ENCODE data around the gene GCM1. TPM values are rescaled to one million over a fixed set of nuclear protein-coding genes. Genes with fewer than 3 reads are reported as not detected.

Gene GCM1
- total and polyA plus RNA-seq, 9 of the 15 experiments (the other 6 are each of a cell fraction or from before 2014, with no cell fraction given) = not detected

DNA sequence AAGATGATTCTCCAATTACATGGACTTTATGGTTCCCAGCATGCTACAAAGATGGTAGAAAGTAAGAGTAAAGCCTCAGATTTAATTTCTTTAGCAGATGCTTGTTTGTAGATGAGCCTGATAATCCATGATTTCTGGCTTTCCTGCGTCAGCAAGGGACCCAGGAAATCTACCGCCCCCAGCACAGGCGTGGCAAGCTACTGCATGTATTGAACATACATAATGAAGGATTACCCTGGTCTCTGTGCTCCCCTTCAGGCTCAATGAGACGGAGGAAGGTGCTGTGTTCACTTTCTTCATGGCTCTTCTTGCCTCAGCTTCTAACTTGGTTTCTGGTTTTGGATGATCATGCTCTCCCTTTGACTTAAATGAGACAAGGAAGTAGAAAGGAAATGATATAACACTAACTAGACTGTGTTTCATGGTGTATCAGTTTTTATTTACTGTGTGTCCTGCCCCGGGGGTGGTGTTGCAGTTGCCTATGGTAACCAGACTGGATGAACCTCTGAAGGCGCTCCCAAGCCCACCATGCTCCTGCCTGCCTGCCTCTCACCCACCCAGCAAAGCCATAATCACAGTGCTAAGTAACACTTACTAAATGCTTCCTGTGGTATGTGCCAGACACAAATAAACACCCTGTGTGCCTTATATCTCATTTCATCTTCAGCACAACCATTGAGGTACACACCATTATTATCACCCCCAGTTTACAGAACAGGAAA, 17.9 kb downstream of the GCM1 start:
- intact Hi-C loops (cut with micrococcal nuclease) (no loop called here), in situ Hi-C loops (cut with MboI) (no loop called here)
- FAIRE-seq (no peak), ATAC-seq (no peak), DNase-seq (ENCODE audit: extremely low read depth in 1 of 4, low spot score in 3 of 4) (no peak)
- POLR2A ChIA-PET = interaction anchor here (1.0 kb wide), 1 partner anchor 17 kb away, joined by 5 read pairs; no protein-coding TSS in a partner anchor
- no TSS peak for BruUV-seq (replicated peaks)
- CTCF ChIA-PET (ENCODE audit: low intra/inter-chr PET ratio) = no interaction called here
- WGBS (ENCODE audit: insufficient coverage, low coverage, missing lambda C conversion rate) = 2% methylated on average over 6 of the region's 6 CpGs
- Histone ChIP-seq H3K4me1 (replicated peaks in 1 of 2; ENCODE audit: control insufficient read depth in 2 of 2, insufficient read depth in 2 of 2, low read length in 2 of 2) (peaks cover 3 to 8% of the 10 kb centered on the region in 2 experiments; a peak in 2 of 5 replicates), H2AFZ (ENCODE audit: low read depth, low read length) (no peak overlapping the region), H3K4me3 (no peak overlapping the region), H3K9me1 (ENCODE audit: control insufficient read depth, insufficient read depth, low read length) (peaks cover 2% of the 10 kb centered on the region), H3K4me2 (ENCODE audit: insufficient read depth, low read length) (no peak overlapping the region), H3K36me3 (ENCODE audit: control insufficient read depth, insufficient read depth, low read length) (no peaks in the 10 kb centered on the region), H3K9ac (ENCODE audit: insufficient read depth in 1 of 2, low read depth in 2 of 2, low read length in 2 of 2) (no peak overlapping the region), H3K27ac (ENCODE audit: extremely low read depth, low read depth, low read length) (no peak overlapping the region), H3K27me3 (ENCODE audit: control insufficient read depth in 2 of 2, insufficient read depth in 2 of 2, low read length in 2 of 2) (peaks cover 15 to 42% of the 10 kb centered on the region in 2 experiments; a peak in 3 of 5 replicates), H3K9me3 (replicated peaks; ENCODE audit: control insufficient read depth, insufficient read depth, low read depth, low read length) (no peaks in the 10 kb centered on the region), H3K79me2 (ENCODE audit: control insufficient read depth, insufficient read depth, low read length) (no peaks in the 10 kb centered on the region), H4K20me1 (replicated peaks; ENCODE audit: control insufficient read depth, insufficient read depth, low read length) (0 out of 2 replicates have a peak, but pooled peaks cover 4% of the 10 kb centered on the region)
- TF ChIP-seq YBX1 (IDR thresholded peaks at IDR 0.05) (no peak), ASH1L (IDR thresholded peaks at IDR 0.05; ENCODE audit: borderline replicate concordance, low read depth, partially characterized antibody) (no peak)
- TF ChIP-seq, protein P1, sequence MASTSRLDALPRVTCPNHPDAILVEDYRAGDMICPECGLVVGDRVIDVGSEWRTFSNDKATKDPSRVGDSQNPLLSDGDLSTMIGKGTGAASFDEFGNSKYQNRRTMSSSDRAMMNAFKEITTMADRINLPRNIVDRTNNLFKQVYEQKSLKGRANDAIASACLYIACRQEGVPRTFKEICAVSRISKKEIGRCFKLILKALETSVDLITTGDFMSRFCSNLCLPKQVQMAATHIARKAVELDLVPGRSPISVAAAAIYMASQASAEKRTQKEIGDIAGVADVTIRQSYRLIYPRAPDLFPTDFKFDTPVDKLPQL (IDR thresholded peaks at IDR 0.05; ENCODE audit: extremely low read depth, insufficient read length) = no peak

DNA sequence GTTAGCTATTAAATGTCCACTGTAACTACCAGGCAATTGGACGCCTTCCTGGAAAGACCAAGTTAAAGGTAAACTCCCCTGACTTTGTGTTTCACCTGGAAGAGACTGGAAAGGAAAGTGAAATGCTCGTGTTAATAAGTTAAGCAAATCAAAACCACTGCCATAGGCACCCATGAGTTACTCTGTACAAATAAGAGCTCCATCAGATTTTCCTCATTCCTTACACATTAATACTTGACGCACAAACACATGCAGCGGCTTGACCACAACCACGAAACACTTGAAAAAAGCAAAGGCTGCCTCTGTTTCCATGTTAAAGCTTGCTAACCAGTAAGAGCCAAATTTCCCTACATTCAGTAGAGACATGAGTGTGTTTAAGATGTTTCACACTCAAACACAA, 19.8 kb downstream of the GCM1 start:
- intact Hi-C loops (cut with micrococcal nuclease) = no loop called here
- no peak overlapping the region for H3K4me3 ChIP-seq
- no peaks in the 10 kb centered on the region for H3K79me2 ChIP-seq (ENCODE audit: control insufficient read depth, insufficient read depth, low read length)
- in situ Hi-C loops (cut with MboI) = no loop called here
- H3K9me1 ChIP-seq (ENCODE audit: control insufficient read depth, insufficient read depth, low read length) = peaks cover 2% of the 10 kb centered on the region
- H3K9ac ChIP-seq (ENCODE audit: insufficient read depth in 1 of 2, low read depth in 2 of 2, low read length in 2 of 2) = no peak overlapping the region
- no peak overlapping the region for H3K27ac ChIP-seq (ENCODE audit: extremely low read depth, low read depth, low read length)
- H2AFZ ChIP-seq (ENCODE audit: low read depth, low read length) = no peak overlapping the region
- no TSS peak for BruUV-seq (replicated peaks)
- ATAC-seq = no peak
- FAIRE-seq = no peak
- 0 out of 2 replicates have a peak, but pooled peaks cover 4% of the 10 kb centered on the region for H4K20me1 ChIP-seq (replicated peaks; ENCODE audit: control insufficient read depth, insufficient read depth, low read length)
- ChIA-PET POLR2A (interaction anchor here (1.0 kb wide), 1 partner anchor 13 kb away, joined by 4 read pairs; no protein-coding TSS in a partner anchor), CTCF (ENCODE audit: low intra/inter-chr PET ratio) (no interaction called here)
- H3K36me3 ChIP-seq (ENCODE audit: control insufficient read depth, insufficient read depth, low read length) = no peaks in the 10 kb centered on the region
- 1% methylated on average over 5 of the region's 5 CpGs for WGBS (ENCODE audit: insufficient coverage, low coverage, missing lambda C conversion rate)
- DNase-seq (ENCODE audit: extremely low read depth in 1 of 4, low spot score in 3 of 4) = no peak
- H3K9me3 ChIP-seq (replicated peaks; ENCODE audit: control insufficient read depth, insufficient read depth, low read depth, low read length) = no peaks in the 10 kb centered on the region
- H3K4me1 ChIP-seq (replicated peaks in 1 of 2; ENCODE audit: control insufficient read depth in 2 of 2, insufficient read depth in 2 of 2, low read length in 2 of 2) = peaks cover 0 to under 1% of the 10 kb centered on the region in 2 experiments; a peak in 1 of 5 replicates
- H3K27me3 ChIP-seq (ENCODE audit: control insufficient read depth in 2 of 2, insufficient read depth in 2 of 2, low read length in 2 of 2) = peaks cover 18 to 47% of the 10 kb centered on the region in 2 experiments; a peak in 3 of 5 replicates
- H3K4me2 ChIP-seq (ENCODE audit: insufficient read depth, low read length) = no peak overlapping the region
- TF ChIP-seq, protein P2, sequence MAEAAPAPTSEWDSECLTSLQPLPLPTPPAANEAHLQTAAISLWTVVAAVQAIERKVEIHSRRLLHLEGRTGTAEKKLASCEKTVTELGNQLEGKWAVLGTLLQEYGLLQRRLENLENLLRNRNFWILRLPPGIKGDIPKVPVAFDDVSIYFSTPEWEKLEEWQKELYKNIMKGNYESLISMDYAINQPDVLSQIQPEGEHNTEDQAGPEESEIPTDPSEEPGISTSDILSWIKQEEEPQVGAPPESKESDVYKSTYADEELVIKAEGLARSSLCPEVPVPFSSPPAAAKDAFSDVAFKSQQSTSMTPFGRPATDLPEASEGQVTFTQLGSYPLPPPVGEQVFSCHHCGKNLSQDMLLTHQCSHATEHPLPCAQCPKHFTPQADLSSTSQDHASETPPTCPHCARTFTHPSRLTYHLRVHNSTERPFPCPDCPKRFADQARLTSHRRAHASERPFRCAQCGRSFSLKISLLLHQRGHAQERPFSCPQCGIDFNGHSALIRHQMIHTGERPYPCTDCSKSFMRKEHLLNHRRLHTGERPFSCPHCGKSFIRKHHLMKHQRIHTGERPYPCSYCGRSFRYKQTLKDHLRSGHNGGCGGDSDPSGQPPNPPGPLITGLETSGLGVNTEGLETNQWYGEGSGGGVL (CRISPR knock-in tag; IDR thresholded peaks at IDR 0.05) = no peak
- TF ChIP-seq, protein P3, sequence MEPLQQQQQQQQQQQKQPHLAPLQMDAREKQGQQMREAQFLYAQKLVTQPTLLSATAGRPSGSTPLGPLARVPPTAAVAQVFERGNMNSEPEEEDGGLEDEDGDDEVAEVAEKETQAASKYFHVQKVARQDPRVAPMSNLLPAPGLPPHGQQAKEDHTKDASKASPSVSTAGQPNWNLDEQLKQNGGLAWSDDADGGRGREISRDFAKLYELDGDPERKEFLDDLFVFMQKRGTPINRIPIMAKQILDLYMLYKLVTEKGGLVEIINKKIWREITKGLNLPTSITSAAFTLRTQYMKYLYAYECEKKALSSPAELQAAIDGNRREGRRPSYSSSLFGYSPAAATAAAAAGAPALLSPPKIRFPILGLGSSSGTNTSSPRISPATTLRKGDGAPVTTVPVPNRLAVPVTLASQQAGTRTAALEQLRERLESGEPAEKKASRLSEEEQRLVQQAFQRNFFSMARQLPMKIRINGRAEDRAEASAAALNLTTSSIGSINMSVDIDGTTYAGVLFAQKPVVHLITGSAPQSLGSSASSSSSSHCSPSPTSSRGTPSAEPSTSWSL (CRISPR knock-in tag; IDR thresholded peaks at IDR 0.05; ENCODE audit: borderline replicate concordance) = no peak
